HG03108 (cell line): Measurements from ENCODE around the gene CMKLR1.

ENCODE experiments used
- ATAC-seq: cut with Tn5 transposase; IDR thresholded peaks from one replicate; pipeline ENCODE4 v1.9.1; 2021; ENCODE audit warnings: moderate library complexity; ENCODE audit not compliant: unreplicated experiment

The CMKLR1 gene

GRCh38 chr12:108363565-108363964 is 24.5 kb upstream of the CMKLR1 start:
- ATAC-seq: no peak

- ATAC-seq: no peak
These were observed 24.1 kb upstream of the CMKLR1 start for GRCh38 chr12:108363165-108363564.

- ATAC-seq: no peak
These were observed 22.5 kb upstream of the CMKLR1 start for GRCh38 chr12:108361606-108362005.

- ATAC-seq: no peak
These were observed 21.4 kb upstream of the CMKLR1 start for GRCh38 chr12:108360487-108360886.

GRCh38 chr12:108360057-108360456 is 20.9 kb upstream of the CMKLR1 start:
- no peak for ATAC-seq

- ATAC-seq: no peak
These were observed 19.5 kb upstream of the CMKLR1 start for GRCh38 chr12:108358580-108358965.

GRCh38 chr12:108357834-108358579 is 18.9 kb upstream of the CMKLR1 start:
- no peak for ATAC-seq

- ATAC-seq: no peak
These were observed 18.0 kb upstream of the CMKLR1 start for GRCh38 chr12:108356835-108357806.

- no peak for ATAC-seq
These were observed 16.0 kb upstream of the CMKLR1 start for GRCh38 chr12:108355069-108355468.

- ATAC-seq: no peak
These were observed 13.5 kb upstream of the CMKLR1 start for GRCh38 chr12:108352591-108352990.

- no peak for ATAC-seq
These were observed 11.4 kb upstream of the CMKLR1 start for GRCh38 chr12:108350511-108350910.

GRCh38 chr12:108349278-108349688 is 10.2 kb upstream of the CMKLR1 start:
- no peak for ATAC-seq

GRCh38 chr12:108348842-108349241 is 9.7 kb upstream of the CMKLR1 start:
- ATAC-seq: no peak

- ATAC-seq: no peak
These were observed 7.9 kb upstream of the CMKLR1 start for GRCh38 chr12:108346727-108347710.

GRCh38 chr12:108345716-108346633 is 6.9 kb upstream of the CMKLR1 start:
- ATAC-seq: no peak

- ATAC-seq: no peak
These were observed 3.9 kb upstream of the CMKLR1 start for GRCh38 chr12:108342985-108343384.

GRCh38 chr12:108341854-108342847 is 3.0 kb upstream of the CMKLR1 start:
- ATAC-seq: no peak

GRCh38 chr12:108341356-108341755 is 2.2 kb upstream of the CMKLR1 start:
- ATAC-seq: no peak
